Tibial artery (tissue), 4 donors: ENCODE data around the gene AGGF1.

ENCODE experiments used
- DNase-seq, 2 donors: peaks; one replicate each; pipeline ENCODE4 v3.0.0-alpha.2; 2019
- H3K27ac ChIP-seq, 2 donors: fragments of 200-600 bp; sonication (generic) in 1 of 2; 1 replicate in 1 of 2; 2 replicates in 1 of 2; pipeline ENCODE4 v1.5.1; 2018 to 2019; ENCODE audit warnings: mild to moderate bottlenecking in 1 of 2
- H3K27me3 ChIP-seq, 2 donors: fragments of 200-600 bp; sonication (generic) in 1 of 2; one replicate each; pipeline versions ENCODE4 v1.5.1 to v1.6.0; 2016 to 2019
- H3K36me3 ChIP-seq, 3 donors: fragments of 200-600 bp; sonication (generic) in 2 of 3; one replicate each; pipeline ENCODE4 v1.5.1; 2016 to 2019; ENCODE audit warnings: mild to moderate bottlenecking in 2 of 3
- H3K4me1 ChIP-seq, 4 donors: fragments of 200-600 bp; sonication (generic) in 2 of 4; 1 replicate in 3 of 4; 2 replicates in 1 of 4; pipeline ENCODE4 v1.5.1; 2016 to 2019
- H3K4me3 ChIP-seq, 2 donors: fragments of 200-600 bp; sonication (generic) in 1 of 2; 1 replicate in 1 of 2; 2 replicates in 1 of 2; pipeline ENCODE4 v1.5.1; 2018 to 2019; ENCODE audit warnings: mild to moderate bottlenecking in 2 of 2
- H3K9me3 ChIP-seq, 3 donors: fragments of 200-600 bp; sonication (generic) in 1 of 3; one replicate each; pipeline ENCODE4 v1.5.1; 2016 to 2019
- CTCF ChIP-seq, 2 experiments: fragments of 200-600 bp in 1 of 2; fragments of 450-650 bp in 1 of 2; IDR thresholded peaks; one replicate each; pipeline ENCODE4 v1.5.1; 2017 to 2019; ENCODE audit warnings: antibody characterized with exemption in 2 of 2, mild to moderate bottlenecking in 1 of 2, moderate library complexity in 1 of 2
- intact Hi-C: fragments of 100-400 bp; cut with DNase I; formaldehyde crosslinking; loops from one replicate; pipeline ENCODE4 v1.15.0; 2023; ENCODE audit warnings: low total_unique reads

Gene AGGF1

GRCh38 chr5:77030097-77031071 lies at the start of gene AGGF1:
AGGF1 (plus strand) TSS chr5:77030404; CDS start chr5:77030767, 363 bp downstream.
- no peak for TF ChIP-seq CTCF (IDR thresholded peaks at IDR 0.05)
- peak within 1 kb of the TSS; percentile 95 for H3K27ac ChIP-seq
- intact Hi-C loops, result no loop called here
- no peaks in the 10 kb centered on the region for H3K27me3 ChIP-seq
- H3K4me3 ChIP-seq, result peak within 1 kb of the TSS; percentile 92 to 97
- no peaks in the 10 kb centered on the region for H3K9me3 ChIP-seq
- H3K4me1 ChIP-seq, result peaks cover 0 to 24% (median 13%) of the 10 kb centered on the region in 4 donors
- H3K36me3 ChIP-seq, result peaks cover 0 to 7% (median 3%) of the 10 kb centered on the region in 3 donors
- DNase-seq, result peak; percentile 93 to 95

- Histone ChIP-seq H3K4me3 (no peak overlapping the region), H3K4me1 (no peaks in the 10 kb centered on the region), H3K27me3 (no peaks in the 10 kb centered on the region), H3K9me3 (no peaks in the 10 kb centered on the region), H3K27ac (no peak overlapping the region), H3K36me3 (no peaks in the 10 kb centered on the region)
- no peak for TF ChIP-seq CTCF (IDR thresholded peaks at IDR 0.05)
- no peak for DNase-seq
- intact Hi-C loops, result no loop called here
Measured at GRCh38 chr5:76980518-76981144, 49.6 kb upstream of the AGGF1 start.

- Histone ChIP-seq H3K27me3 (no peaks in the 10 kb centered on the region), H3K27ac (no peak overlapping the region), H3K9me3 (no peaks in the 10 kb centered on the region), H3K36me3 (no peaks in the 10 kb centered on the region), H3K4me1 (no peaks in the 10 kb centered on the region), H3K4me3 (no peak overlapping the region)
- intact Hi-C loops, result no loop called here
- no peak for TF ChIP-seq CTCF (IDR thresholded peaks at IDR 0.05)
- DNase-seq, result no peak
Measured at GRCh38 chr5:76982450-76982849, 47.8 kb upstream of the AGGF1 start.

- no peak for TF ChIP-seq CTCF (IDR thresholded peaks at IDR 0.05)
- Histone ChIP-seq H3K36me3 (no peaks in the 10 kb centered on the region), H3K4me3 (no peak overlapping the region), H3K27ac (no peak overlapping the region), H3K4me1 (no peaks in the 10 kb centered on the region), H3K9me3 (no peaks in the 10 kb centered on the region), H3K27me3 (no peaks in the 10 kb centered on the region)
- no peak for DNase-seq
- intact Hi-C loops, result no loop called here
Measured at GRCh38 chr5:76983468-76983867, 46.7 kb upstream of the AGGF1 start.

- TF ChIP-seq CTCF (IDR thresholded peaks at IDR 0.05), result no peak
- H3K4me1 ChIP-seq, result no peaks in the 10 kb centered on the region
- DNase-seq, result no peak
- no peaks in the 10 kb centered on the region for H3K27me3 ChIP-seq
- no peak overlapping the region for H3K27ac ChIP-seq
- intact Hi-C loops, result no loop called here
- no peak overlapping the region for H3K4me3 ChIP-seq
- no peaks in the 10 kb centered on the region for H3K36me3 ChIP-seq
- no peaks in the 10 kb centered on the region for H3K9me3 ChIP-seq
Measured at GRCh38 chr5:76986825-76987526, 43.2 kb upstream of the AGGF1 start.
